NCI-H2227 (cell line): Measurements from ENCODE around the gene KNOP1.
"Not testable (repeated sequence)": the region's sequence is repeated elsewhere in the genome, so short reads cannot be mapped to it uniquely, and the experiment has no call there.

Source experiments
- DNase-seq: peaks from one replicate; lab custom pipeline; 2025; ENCODE audit not compliant: unreplicated experiment; lab: John Stamatoyannopoulos, UW

KNOP1 gene

GRCh38 chr16:19687279-19687678 is 30.7 kb downstream of the KNOP1 start:
- no peak for DNase-seq

- DNase-seq, result no peak
Measured at GRCh38 chr16:19685176-19685575, 32.9 kb downstream of the KNOP1 start.

- DNase-seq, result no peak
Measured at GRCh38 chr16:19683453-19684236, 34.4 kb downstream of the KNOP1 start.

- no peak for DNase-seq
Measured at GRCh38 chr16:19681637-19682036, 36.4 kb downstream of the KNOP1 start.

- no peak for DNase-seq
Measured at GRCh38 chr16:19680881-19681340, 37.1 kb downstream of the KNOP1 start.

- not testable (repeated sequence) for DNase-seq
Measured at GRCh38 chr16:19679281-19679680, 38.7 kb downstream of the KNOP1 start.

GRCh38 chr16:19678804-19679203 is 39.2 kb downstream of the KNOP1 start:
- no peak for DNase-seq

- DNase-seq, result no peak
Measured at GRCh38 chr16:19677402-19677801, 40.6 kb downstream of the KNOP1 start.

GRCh38 chr16:19674485-19674884 is 43.5 kb downstream of the KNOP1 start:
- no peak for DNase-seq

- no peak for DNase-seq
Measured at GRCh38 chr16:19672378-19672777, 45.6 kb downstream of the KNOP1 start.

- peak; percentile 23 for DNase-seq
Measured at GRCh38 chr16:19666477-19666876, 51.5 kb downstream of the KNOP1 start.

GRCh38 chr16:19665313-19665712 is 52.7 kb downstream of the KNOP1 start:
- DNase-seq, result not testable (repeated sequence)

GRCh38 chr16:19664166-19664565 is 53.9 kb downstream of the KNOP1 start:
- DNase-seq, result no peak

GRCh38 chr16:19662351-19662750 is 55.7 kb downstream of the KNOP1 start:
- no peak for DNase-seq

- DNase-seq, result no peak
Measured at GRCh38 chr16:19660432-19660831, 57.6 kb downstream of the KNOP1 start.

- no peak for DNase-seq
Measured at GRCh38 chr16:19659554-19659953, 58.5 kb downstream of the KNOP1 start.

GRCh38 chr16:19657831-19658230 is 60.2 kb downstream of the KNOP1 start:
- no peak for DNase-seq

- DNase-seq, result no peak
Measured at GRCh38 chr16:19655242-19655777, 62.7 kb downstream of the KNOP1 start.

- DNase-seq, result no peak
Measured at GRCh38 chr16:19654147-19654546, 63.9 kb downstream of the KNOP1 start.
